ENCODE data around the gene LRRC38.

The LRRC38 gene

GRCh38 chr1:13516606-13517005 lies 2.8 kb upstream of the LRRC38 start:
- DNase-seq = no peak

GRCh38 chr1:13514821-13515220 lies 1.0 kb upstream of the LRRC38 start:
- DNase-seq = no peak

GRCh38 chr1:13513063-13513894 lies 524 bp downstream of the LRRC38 start:
- no peak for DNase-seq

- DNase-seq = no peak
These were observed 1.3 kb downstream of the LRRC38 start for GRCh38 chr1:13512472-13512871.

GRCh38 chr1:13510499-13510898 lies 3.3 kb downstream of the LRRC38 start:
- DNase-seq = no peak

- no peak for DNase-seq
These were observed 6.7 kb downstream of the LRRC38 start for GRCh38 chr1:13507075-13507474.

- no peak for DNase-seq
These were observed 8.8 kb downstream of the LRRC38 start for GRCh38 chr1:13505020-13505419.

GRCh38 chr1:13500806-13501205 lies 13.0 kb downstream of the LRRC38 start:
- DNase-seq = no peak

GRCh38 chr1:13499422-13499821 lies 14.4 kb downstream of the LRRC38 start:
- DNase-seq = no peak

GRCh38 chr1:13498553-13498952 lies 15.2 kb downstream of the LRRC38 start:
- DNase-seq = no peak

GRCh38 chr1:13495186-13495585 lies 18.6 kb downstream of the LRRC38 start:
- DNase-seq = no peak

GRCh38 chr1:13494712-13495111 lies 19.1 kb downstream of the LRRC38 start:
- no peak for DNase-seq

- no peak for DNase-seq
These were observed 19.8 kb downstream of the LRRC38 start for GRCh38 chr1:13494025-13494424.

- no peak for DNase-seq
These were observed 21.1 kb downstream of the LRRC38 start for GRCh38 chr1:13492711-13493110.

GRCh38 chr1:13487957-13488356 lies 25.8 kb downstream of the LRRC38 start:
- DNase-seq = no peak

- no peak for DNase-seq
These were observed 26.5 kb downstream of the LRRC38 start for GRCh38 chr1:13487143-13487868.

GRCh38 chr1:13483946-13484345 lies 29.9 kb downstream of the LRRC38 start:
- no peak for DNase-seq

- DNase-seq = no peak
These were observed 31.2 kb downstream of the LRRC38 start for GRCh38 chr1:13482600-13482999.

GRCh38 chr1:13479171-13479856 lies 34.5 kb downstream of the LRRC38 start:
- no peak for DNase-seq

GRCh38 chr1:13478692-13479091 lies 35.1 kb downstream of the LRRC38 start:
- no peak for DNase-seq

GRCh38 chr1:13469343-13469742 lies 44.5 kb downstream of the LRRC38 start:
- no peak for DNase-seq

- no peak for DNase-seq
These were observed 48.3 kb downstream of the LRRC38 start for GRCh38 chr1:13465515-13465914.

GRCh38 chr1:13462682-13463081 lies 51.1 kb downstream of the LRRC38 start:
- no peak for DNase-seq

GRCh38 chr1:13461977-13462376 lies 51.8 kb downstream of the LRRC38 start:
- DNase-seq = no peak

Data from CD4-positive, alpha-beta T cell treated with Interleukin-6 for 4 hours (primary cell).